ENCODE results near the gene TMEM253. TPM values are rescaled to one million over a fixed set of nuclear protein-coding genes. Genes with fewer than 3 reads are reported as not detected.

TMEM253 gene
- total and polyA plus RNA-seq, 9 of the 15 experiments (the other 6 are each of a cell fraction or from before 2014, with no cell fraction given): 0.11 to 0.61 (median 0.26) TPM; not detected in 3

DNA sequence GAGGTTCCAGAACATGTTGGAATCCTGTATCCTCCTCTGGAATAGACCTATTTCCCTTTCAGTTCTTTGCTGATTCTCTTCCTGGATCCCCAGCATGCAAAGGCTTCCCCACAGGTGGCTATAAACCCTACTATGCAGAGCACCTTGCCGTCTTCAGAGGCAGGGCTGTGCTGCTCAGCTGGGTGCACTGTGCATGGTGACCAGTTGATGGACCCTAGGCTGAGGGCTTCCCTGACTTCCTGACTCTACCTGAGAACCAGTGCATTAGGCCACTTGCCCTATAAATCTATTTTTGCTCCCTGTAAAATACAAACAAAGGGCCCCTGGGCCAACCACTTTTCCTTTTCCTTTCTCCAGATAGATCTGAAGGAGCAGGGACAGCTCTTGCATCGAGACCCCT is 16.5 kb upstream of the TMEM253 start (continued):
- TF ChIP-seq, protein P1, sequence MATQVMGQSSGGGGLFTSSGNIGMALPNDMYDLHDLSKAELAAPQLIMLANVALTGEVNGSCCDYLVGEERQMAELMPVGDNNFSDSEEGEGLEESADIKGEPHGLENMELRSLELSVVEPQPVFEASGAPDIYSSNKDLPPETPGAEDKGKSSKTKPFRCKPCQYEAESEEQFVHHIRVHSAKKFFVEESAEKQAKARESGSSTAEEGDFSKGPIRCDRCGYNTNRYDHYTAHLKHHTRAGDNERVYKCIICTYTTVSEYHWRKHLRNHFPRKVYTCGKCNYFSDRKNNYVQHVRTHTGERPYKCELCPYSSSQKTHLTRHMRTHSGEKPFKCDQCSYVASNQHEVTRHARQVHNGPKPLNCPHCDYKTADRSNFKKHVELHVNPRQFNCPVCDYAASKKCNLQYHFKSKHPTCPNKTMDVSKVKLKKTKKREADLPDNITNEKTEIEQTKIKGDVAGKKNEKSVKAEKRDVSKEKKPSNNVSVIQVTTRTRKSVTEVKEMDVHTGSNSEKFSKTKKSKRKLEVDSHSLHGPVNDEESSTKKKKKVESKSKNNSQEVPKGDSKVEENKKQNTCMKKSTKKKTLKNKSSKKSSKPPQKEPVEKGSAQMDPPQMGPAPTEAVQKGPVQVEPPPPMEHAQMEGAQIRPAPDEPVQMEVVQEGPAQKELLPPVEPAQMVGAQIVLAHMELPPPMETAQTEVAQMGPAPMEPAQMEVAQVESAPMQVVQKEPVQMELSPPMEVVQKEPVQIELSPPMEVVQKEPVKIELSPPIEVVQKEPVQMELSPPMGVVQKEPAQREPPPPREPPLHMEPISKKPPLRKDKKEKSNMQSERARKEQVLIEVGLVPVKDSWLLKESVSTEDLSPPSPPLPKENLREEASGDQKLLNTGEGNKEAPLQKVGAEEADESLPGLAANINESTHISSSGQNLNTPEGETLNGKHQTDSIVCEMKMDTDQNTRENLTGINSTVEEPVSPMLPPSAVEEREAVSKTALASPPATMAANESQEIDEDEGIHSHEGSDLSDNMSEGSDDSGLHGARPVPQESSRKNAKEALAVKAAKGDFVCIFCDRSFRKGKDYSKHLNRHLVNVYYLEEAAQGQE (IDR thresholded peaks at IDR 0.05; ENCODE audit: borderline replicate concordance): no peak
- TF ChIP-seq, protein P1 (CRISPR knock-in tag; IDR thresholded peaks at IDR 0.05; ENCODE audit: low read depth): no peak
- TF ChIP-seq ELF4 (CRISPR knock-in tag; IDR thresholded peaks at IDR 0.05): no peak
- no peak for TF ChIP-seq SNAPC5 (CRISPR knock-in tag; IDR thresholded peaks at IDR 0.05)
- no peak for TF ChIP-seq NCOA2 (IDR thresholded peaks at IDR 0.05; ENCODE audit: partially characterized antibody in 2 of 2)
- TF ChIP-seq SNRNP70 (optimal IDR thresholded peaks at IDR 0.05; ENCODE audit: low read depth, low read length): no peak
- no peak for TF ChIP-seq RB1 (IDR thresholded peaks at IDR 0.05; ENCODE audit: low read depth)
- no peak for TF ChIP-seq ZNF436 (CRISPR knock-in tag; IDR thresholded peaks at IDR 0.05)

All from K562 (cell line).